Motor neuron (in vitro differentiated cells): Measurements from ENCODE around the gene TMPRSS5. TPM values are rescaled to one million over a fixed set of nuclear protein-coding genes. Genes with fewer than 3 reads are reported as not detected.
A peak's percentile ranks its signal among the peaks of the same experiment; 100 is the strongest.
"Not testable (repeated sequence)": the region's sequence is repeated elsewhere in the genome, so short reads cannot be mapped to it uniquely, and the experiment has no call there.

Experiments used
- ATAC-seq, 8 experiments: fragments of 200-7000 bp; cut with Tn5 transposase; replicated peaks in 6 of 8; 2 replicates each; pipeline ENCODE4 v1.8.0; 2021; ENCODE audit warnings: mild to moderate bottlenecking in 8 of 8, moderate library complexity in 8 of 8
- H3K27ac ChIP-seq, 2 donors: fragments of 250-450 bp; sonication (Bioruptor Pico); 2 replicates each; pipeline ENCODE4 v1.9.0; 2021; ENCODE audit warnings: antibody characterized with exemption in 2 of 2, mild to moderate bottlenecking in 2 of 2, moderate library complexity in 1 of 2
- H3K4me1 ChIP-seq, 2 donors: fragments of 250-450 bp; sonication (Bioruptor Pico); replicated peaks in 1 of 2; 2 replicates each; pipeline ENCODE4 v1.6.1; 2021; ENCODE audit warnings: antibody characterized with exemption in 2 of 2, mild to moderate bottlenecking in 2 of 2, moderate library complexity in 1 of 2
- H3K4me3 ChIP-seq, 5 donors: fragments of 250-450 bp; sonication (Bioruptor Pico); 2 replicates each; pipeline ENCODE4 v1.9.0; 2021; ENCODE audit warnings: antibody characterized with exemption in 5 of 5, mild to moderate bottlenecking in 5 of 5, moderate library complexity in 4 of 5
- WGBS, 10 experiments: fragments of 450-650 bp; shearing (Covaris generic); methylation state at CpG; one replicate each; pipeline ENCODE4 v1.0.0; 2022; 5-methylcytosine and 5-hydroxymethylcytosine counted together
- in situ Hi-C, 9 experiments: fragments of 400-800 bp; cut with MboI; loops; one replicate each; pipeline ENCODE4 v1.15.0; 2021; ENCODE audit warnings: low sequenced_read_pairs in 9 of 9, low pct_unique_long_range_greater_than_20kb in 2 of 9; ENCODE audit not compliant: unreplicated experiment in 9 of 9
- total RNA-seq, 8 experiments: library from RNA; unstranded; fragments of 300-600 nt; gene quantifications; 2 replicates each; pipeline versions ENCODE4 v1.2.3 to v1.2.4, GENCODE V29; 2022

TMPRSS5 gene
- total RNA-seq, 8 experiments from 2014 or later: 0.36 to 6.2 (median 1.7) TPM

DNA sequence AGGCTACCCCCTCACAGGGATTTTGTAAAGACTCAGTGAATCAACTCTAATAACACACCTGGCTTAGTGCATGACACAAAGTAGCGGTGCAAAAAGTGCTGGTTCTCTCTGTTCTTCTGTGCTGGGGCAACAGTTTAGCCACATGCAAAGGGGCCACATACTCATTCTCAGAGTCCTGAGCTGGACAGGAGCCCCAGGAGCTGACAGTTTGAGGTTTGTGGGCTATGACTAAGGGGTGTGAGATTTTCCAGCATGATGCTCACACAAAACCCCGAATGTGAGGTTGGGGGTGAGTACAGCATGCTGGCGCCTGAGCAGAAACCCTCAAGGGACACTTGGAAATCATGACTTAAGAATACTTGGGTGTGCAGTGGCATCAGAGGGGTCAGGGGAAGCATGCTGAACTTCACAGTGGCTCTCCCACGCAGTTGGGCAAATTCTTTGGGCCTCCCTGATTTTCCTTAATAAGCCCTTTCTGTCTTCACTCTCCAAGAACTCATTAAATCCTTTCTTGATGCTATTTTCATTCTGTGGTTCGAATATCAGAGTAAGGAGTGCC, 31.0 kb downstream of the TMPRSS5 start:
- WGBS, 10 experiments: 0 to 93% (median 60%) methylated on average over 1 to 4 of the region's 5 CpGs; no CpG with 5 or more reads in 1 of the 10 experiments
- Histone ChIP-seq H3K27ac (no peak overlapping the region), H3K4me3 (no peak overlapping the region), H3K4me1 (peaks cover 4 to 10% of the 10 kb centered on the region in 2 donors)
- no peak for ATAC-seq
- in situ Hi-C loops: no loop called here

DNA sequence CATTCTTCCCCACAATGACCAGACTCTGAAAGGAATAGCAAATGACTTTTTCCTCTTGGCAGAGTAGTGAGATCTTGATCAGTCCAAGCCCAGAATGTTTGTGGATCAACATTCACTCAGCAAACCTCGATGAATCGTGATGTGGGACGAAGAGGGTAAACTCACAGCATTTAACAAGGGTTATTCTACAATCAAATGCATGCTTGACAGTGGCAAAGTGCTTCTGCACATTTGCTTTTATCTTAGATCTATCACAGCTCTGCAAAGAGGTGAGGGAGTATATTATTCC, 31.8 kb downstream of the TMPRSS5 start:
- 0 to 92% (median 52%) methylated on average over 1 to 3 of the region's 3 CpGs; no CpG with 5 or more reads in 5 of the 10 experiments for WGBS, 10 experiments
- no peak for ATAC-seq
- H3K27ac ChIP-seq: no peak overlapping the region
- H3K4me1 ChIP-seq: peaks cover 4 to 10% of the 10 kb centered on the region in 2 donors
- H3K4me3 ChIP-seq: no peak overlapping the region
- in situ Hi-C loops: no loop called here

DNA sequence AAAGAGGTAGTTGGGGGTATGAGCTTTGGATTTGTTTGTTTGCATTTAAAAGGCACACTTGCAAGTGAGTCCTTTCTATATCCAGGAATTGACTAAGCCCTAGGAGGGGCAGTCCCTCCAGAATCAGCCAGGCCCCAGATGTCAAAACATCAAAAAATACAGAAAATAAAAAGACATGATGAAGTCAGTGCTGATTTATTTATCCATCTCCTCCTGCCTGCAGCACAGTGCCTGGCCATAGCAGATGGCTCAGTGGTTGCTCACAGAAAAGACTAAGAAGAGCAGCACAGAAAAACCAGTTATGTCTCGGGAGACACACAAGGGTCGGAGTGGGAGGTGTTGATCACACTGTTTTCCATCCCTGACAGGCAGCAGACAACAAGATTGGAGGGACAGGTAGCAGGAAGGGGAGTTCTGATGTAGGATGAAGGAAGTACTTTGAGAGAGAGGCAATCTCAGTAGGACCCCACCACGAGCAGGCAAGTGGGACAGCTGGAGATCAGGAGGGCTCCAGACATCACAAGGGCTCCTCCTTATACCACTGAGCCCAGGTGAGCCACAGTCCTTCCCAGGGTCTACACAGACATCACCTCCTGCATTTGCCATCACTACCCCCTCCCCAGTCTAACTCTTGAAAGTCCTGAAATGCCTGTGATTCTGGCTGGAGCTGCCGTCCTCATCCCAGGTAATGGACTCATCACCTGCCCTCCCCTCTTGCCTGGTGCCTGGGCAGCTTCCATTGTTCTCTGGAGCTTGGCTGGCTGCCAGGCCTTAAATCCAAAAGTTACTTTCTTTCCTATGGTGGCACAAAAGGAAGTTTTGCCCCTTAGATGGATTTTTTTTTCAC, 32.3 kb downstream of the TMPRSS5 start:
- in situ Hi-C loops: no loop called here
- peaks cover 4 to 10% of the 10 kb centered on the region in 2 donors for H3K4me1 ChIP-seq
- WGBS, 10 experiments: 0 to 80% (median 65%) methylated on average over 1 to 3 of the region's 4 CpGs; no CpG with 5 or more reads in 2 of the 10 experiments
- H3K4me3 ChIP-seq: no peak overlapping the region
- no peak overlapping the region for H3K27ac ChIP-seq
- peak in 7 of 8 experiments; percentile 14 to 59 (median 36) for ATAC-seq

DNA sequence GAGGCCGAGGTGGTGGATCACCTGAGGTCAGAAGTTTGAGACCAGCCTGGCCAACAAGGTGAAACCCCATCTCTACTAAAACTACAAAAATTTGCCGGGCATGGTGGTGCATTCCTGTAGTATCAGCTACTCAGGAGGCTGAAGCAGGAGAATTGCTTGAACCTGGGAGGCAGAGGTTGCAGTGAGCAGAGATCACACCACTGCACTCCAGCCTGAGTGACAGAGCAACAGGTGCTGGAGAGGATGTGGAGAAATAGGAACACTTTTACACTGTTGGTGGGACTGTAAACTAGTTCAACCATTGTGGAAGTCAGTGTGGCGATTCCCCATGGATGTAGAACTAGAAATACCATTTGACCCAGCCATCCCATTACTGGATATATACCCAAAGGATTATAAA, 34.2 kb downstream of the TMPRSS5 start:
- H3K4me1 ChIP-seq: peaks cover 4 to 10% of the 10 kb centered on the region in 2 donors
- 68 to 100% (median 100%) methylated on average over 1 to 2 of the region's 3 CpGs; no CpG with 5 or more reads in 6 of the 10 experiments for WGBS, 10 experiments
- in situ Hi-C loops: not testable (repeated sequence)

DNA sequence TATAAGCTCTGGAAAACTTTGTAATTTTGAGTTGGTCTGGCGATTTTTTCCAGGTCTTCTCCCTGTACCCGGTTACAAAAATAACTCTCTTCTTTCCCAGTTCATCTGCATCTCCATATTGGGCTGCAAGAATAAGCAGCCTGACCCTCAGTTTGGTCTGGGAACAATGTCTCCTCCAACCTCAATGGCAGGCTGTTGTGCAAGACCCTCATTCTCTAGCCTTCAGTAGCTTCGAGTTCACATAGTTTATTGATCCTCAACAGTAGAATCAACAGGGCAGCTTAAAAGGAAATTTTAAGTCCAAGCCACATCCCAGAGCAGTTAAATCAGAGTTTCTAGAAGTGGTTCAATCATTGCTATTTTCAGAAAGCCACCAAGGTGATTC, 35.3 kb downstream of the TMPRSS5 start:
- in situ Hi-C loops: no loop called here
- ATAC-seq: no peak

More for the DNA sequence above, 34.2 kb downstream of the TMPRSS5 start:
- not testable (repeated sequence) for H3K27ac ChIP-seq, ATAC-seq, H3K4me3 ChIP-seq

DNA sequence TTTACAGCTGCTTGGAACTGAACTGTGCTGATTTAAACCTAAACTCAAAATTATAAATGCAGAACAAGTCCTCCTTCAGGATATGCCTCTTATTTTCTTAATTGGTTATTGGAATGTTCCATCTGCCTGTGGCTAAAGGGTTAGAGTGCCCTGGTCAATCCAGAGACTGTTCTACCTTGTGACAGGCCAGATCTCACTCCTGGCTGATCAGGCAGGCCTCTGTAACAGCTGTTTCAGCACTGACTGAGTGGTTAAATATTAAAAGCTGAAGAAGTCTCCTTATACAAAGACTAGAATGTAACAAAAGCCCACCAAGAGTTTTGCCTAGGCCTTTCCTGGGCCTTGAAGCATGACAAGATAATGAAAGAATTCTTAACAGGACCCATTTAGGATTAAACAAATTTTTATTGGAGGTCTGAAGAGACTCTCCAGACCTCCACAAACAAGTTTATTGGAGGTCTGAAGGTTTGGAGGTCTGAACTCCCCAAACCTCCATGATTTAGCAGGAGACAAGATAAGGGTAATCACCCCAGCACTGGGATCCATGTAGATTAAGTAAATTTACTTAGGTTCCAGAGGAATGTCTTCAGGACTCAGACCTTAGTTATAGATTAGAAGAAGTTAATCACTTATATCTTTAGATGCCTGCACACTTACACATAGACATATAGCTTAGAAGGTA, 35.8 kb downstream of the TMPRSS5 start:
- in situ Hi-C loops: no loop called here
- H3K4me3 ChIP-seq: no peak overlapping the region
- H3K4me1 ChIP-seq: peaks cover 4 to 10% of the 10 kb centered on the region in 2 donors
- ATAC-seq: no peak
- no peak overlapping the region for H3K27ac ChIP-seq

More for the DNA sequence above, 35.3 kb downstream of the TMPRSS5 start:
- WGBS, 10 experiments: 0 to 70% (median 55%) methylated on average over 1 to 3 of the region's 3 CpGs; no CpG with 5 or more reads in 2 of the 10 experiments
- Histone ChIP-seq H3K4me3 (no peak overlapping the region), H3K4me1 (peaks cover 4 to 10% of the 10 kb centered on the region in 2 donors), H3K27ac (no peak overlapping the region)

DNA sequence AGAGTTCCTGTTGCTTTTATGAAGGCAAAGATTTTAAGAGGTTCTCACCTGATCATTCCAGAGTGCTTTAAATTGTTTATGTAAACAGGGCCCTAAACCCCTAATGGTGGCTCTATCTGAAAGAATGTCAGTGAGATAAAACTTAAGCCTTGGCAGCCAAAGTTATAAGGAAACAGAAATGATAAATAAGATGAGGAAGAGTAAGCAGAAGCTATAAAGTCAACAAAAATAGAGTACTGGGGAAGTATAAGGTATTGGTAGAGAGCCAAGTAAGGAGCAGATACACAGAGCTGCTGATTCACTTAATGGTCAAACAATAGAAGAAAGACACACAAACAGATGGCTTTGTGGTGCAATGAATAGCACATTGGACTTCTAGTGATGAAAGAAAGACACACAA, 37.9 kb downstream of the TMPRSS5 start:
- Histone ChIP-seq H3K4me1 (peaks cover 4 to 7% of the 10 kb centered on the region in 2 donors), H3K4me3 (no peak overlapping the region), H3K27ac (no peak overlapping the region)
- in situ Hi-C loops: no loop called here
- ATAC-seq: no peak

DNA sequence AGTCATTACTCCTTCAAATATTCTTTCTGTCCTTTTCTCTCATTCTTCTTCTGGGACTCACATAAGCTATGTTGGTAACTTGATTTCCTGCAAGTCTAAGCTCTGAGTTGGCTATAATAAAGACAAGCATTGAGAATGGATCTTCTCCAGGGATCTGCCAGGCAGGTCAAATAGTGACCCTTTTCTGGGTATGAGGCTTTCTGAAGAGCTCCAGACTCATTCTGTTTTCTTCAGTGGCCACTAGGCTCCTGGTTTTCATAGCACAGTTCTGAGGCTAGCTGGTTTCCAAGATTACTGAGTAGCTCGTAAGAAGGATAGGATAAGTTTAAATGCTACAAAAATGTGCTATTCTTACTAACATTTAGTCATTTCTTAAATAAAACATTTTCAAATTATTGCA, 38.3 kb downstream of the TMPRSS5 start:
- Histone ChIP-seq H3K4me3 (no peak overlapping the region), H3K27ac (no peak overlapping the region), H3K4me1 (peaks cover 0 to 5% of the 10 kb centered on the region in 2 donors)
- WGBS, 10 experiments: 20 to 100% (median 100%) methylated on average over 1 of the region's 1 CpG
- no peak for ATAC-seq
- in situ Hi-C loops: no loop called here

DNA sequence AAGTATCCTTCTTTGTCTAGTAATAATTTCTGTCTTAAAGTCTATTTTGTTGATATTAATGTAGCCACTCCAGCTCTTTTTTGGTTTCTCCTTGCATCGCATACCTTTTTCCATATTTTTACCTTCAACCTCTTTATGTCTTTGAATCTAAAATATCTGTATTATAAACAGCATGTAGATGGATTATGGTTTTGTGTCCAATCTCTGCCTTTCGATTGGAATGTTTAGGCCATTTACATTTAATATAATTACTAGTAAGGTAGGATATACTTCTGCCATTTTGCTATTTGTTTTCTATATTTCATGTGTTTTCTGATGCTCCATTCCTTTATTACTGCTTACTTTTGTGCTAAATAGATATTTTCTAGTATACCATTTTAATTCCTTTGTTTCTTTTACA, 39.5 kb downstream of the TMPRSS5 start:
- in situ Hi-C loops: no loop called here
- Histone ChIP-seq H3K4me1 (peaks cover 0 to 5% of the 10 kb centered on the region in 2 donors), H3K4me3 (no peak overlapping the region), H3K27ac (no peak overlapping the region)
- no peak for ATAC-seq
- WGBS, 10 experiments: 54 to 100% (median 88%) methylated on average over 2 of the region's 2 CpGs

DNA sequence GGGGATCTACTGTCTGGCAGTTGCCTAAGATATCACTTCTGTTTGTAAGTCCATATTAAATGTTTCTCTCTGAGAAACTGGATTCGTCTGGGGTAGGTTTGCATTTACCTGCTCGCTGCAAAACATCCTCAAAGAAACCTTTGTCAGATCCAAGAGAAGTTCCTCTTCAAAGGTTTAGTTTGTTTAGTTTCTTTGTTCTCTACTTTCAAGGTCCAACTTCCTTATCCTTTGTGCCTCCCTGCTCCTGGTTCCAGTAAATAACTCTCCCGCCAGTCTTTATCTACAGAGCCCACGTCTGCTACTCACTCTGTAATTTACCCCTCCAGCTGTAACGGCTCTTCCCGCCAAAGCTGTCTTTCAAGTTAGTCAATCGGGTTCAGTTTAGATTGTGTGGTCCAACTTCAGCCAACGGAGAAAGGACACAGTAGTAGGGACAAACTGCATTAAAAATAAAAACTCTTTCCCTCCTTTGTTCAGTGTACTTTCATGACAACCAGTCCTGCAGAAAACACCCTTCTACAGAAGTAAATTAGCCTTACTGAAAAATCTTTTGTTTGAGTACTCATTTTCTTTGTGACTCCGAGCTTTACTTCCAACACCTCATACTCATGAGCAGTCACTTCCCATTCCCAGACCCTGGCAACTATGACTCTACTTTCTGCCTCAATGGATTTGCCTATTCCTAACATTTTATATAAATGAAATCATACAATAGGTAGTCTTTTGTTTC, 41.0 kb downstream of the TMPRSS5 start:
- Histone ChIP-seq H3K4me3 (no peak overlapping the region), H3K27ac (no peak overlapping the region), H3K4me1 (peaks cover 0 to 5% of the 10 kb centered on the region in 2 donors)
- in situ Hi-C loops: no loop called here
- 33 to 90% (median 72%) methylated on average over 1 to 9 of the region's 9 CpGs for WGBS, 10 experiments
- peak in 1 of 8 experiments; percentile 16 for ATAC-seq

DNA sequence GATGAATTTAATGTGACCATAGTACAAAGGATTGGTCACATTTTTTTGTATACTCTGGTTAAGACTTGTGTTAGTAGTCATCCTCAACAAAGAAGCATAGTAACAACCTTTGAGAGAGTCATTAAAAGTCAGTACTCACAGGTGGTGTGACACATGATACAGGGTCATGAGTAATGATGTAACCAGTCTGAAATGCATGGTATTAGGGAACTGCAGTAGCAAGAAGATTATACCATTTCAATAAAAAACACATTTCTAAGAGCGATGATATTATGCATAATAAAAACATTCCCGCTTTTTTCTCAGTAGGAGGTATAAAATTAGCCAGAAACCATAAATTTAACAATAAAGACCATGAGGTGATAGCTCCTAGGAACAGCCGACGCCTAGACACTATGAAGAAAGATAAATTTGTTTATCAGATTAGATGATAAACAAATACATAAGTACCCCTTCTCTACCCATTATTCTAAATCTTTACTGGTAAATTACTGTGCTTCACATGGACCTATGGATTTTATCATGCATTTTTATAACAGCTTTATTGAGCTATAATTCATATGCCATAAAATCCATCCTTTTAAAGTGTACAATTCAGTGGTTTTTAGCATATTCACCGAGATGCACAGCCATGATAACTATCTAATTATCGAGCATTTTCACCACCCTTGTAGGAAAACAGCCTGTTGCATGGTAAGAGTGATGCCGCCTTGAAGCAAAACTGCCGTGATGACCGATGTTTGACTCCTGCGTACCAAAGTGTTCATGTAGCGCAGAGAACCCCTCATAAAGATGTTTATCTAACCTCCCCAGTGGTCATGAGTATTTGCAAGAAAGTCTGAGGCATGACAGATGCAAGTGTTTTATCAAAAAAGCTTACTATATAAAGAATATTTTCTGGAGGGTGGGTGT, 41.8 kb downstream of the TMPRSS5 start:
- Histone ChIP-seq H3K27ac (no peak overlapping the region), H3K4me1 (peaks cover 0 to 5% of the 10 kb centered on the region in 2 donors), H3K4me3 (no peak overlapping the region)
- ATAC-seq: peak; percentile 60 to 95 (median 88)
- in situ Hi-C loops: no loop called here
- WGBS, 10 experiments: 10 to 98% (median 77%) methylated on average over 4 to 11 of the region's 11 CpGs

DNA sequence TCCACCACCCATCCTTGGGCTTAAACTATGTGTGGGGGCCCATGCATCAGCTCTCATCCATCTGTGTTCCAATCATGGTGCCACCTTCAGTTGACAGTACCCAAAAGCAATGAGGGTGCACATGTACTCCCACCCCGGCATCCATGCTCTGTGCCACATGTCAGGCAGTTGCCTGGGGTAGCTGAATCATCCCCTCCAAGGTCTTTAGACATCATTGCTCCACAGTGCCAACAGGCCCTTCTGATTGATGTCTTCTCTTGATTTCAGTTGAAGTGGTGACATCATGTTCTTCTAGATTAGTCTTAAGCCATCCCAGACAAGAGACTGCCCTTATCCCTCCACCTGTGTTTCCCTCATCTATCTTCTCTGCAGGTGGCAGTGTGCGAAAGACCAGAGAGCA, 42.5 kb downstream of the TMPRSS5 start:
- no peak overlapping the region for H3K4me3 ChIP-seq
- WGBS, 10 experiments: 86 to 100% (median 89%) methylated on average over 1 of the region's 2 CpGs; no CpG with 5 or more reads in 4 of the 10 experiments
- in situ Hi-C loops: no loop called here
- peak in 6 of 8 experiments; percentile 12 to 86 (median 79) for ATAC-seq
- H3K27ac ChIP-seq: no peak overlapping the region
- peaks cover 0 to 5% of the 10 kb centered on the region in 2 donors for H3K4me1 ChIP-seq
